Activated CD4-positive, alpha-beta T cell treated with anti-CD3 and anti-CD28 coated beads for 24 hours (primary cell): Measurements from ENCODE around the gene MBP.
A peak's percentile ranks its signal among the peaks of the same experiment; 100 is the strongest.
"Not testable (repeated sequence)": the region's sequence is repeated elsewhere in the genome, so short reads cannot be mapped to it uniquely, and the experiment has no call there.

Experiments used
- DNase-seq, 2 donors: peaks; one replicate each; pipeline ENCODE4 v3.0.0-alpha.2; 2020; ENCODE audit warnings: low read depth in 2 of 2

Gene MBP

GRCh38 chr18:77005651-77006195 is 126.9 kb downstream of the MBP start:
- no peak for DNase-seq

- DNase-seq: no peak
Measured at GRCh38 chr18:77004555-77005380, 127.8 kb downstream of the MBP start.

GRCh38 chr18:77003316-77003715 is 129.3 kb downstream of the MBP start:
- DNase-seq: no peak

- no peak for DNase-seq
Measured at GRCh38 chr18:77002496-77002895, 130.1 kb downstream of the MBP start.

GRCh38 chr18:77001979-77002378 is 130.6 kb downstream of the MBP start:
- no peak for DNase-seq

- no peak for DNase-seq
Measured at GRCh38 chr18:77001041-77001440, 131.5 kb downstream of the MBP start.

GRCh38 chr18:77000527-77000926 is 132.1 kb downstream of the MBP start:
- DNase-seq: peak; percentile 27 to 30

- DNase-seq: no peak
Measured at GRCh38 chr18:76999077-76999476, 133.5 kb downstream of the MBP start.

GRCh38 chr18:76997951-76998808 is 134.4 kb downstream of the MBP start:
- DNase-seq: no peak

- DNase-seq: no peak
Measured at GRCh38 chr18:76996429-76996828, 136.2 kb downstream of the MBP start.

- DNase-seq: no peak
Measured at GRCh38 chr18:76995896-76996295, 136.7 kb downstream of the MBP start.

- DNase-seq: no peak
Measured at GRCh38 chr18:76994086-76994654, 138.4 kb downstream of the MBP start.

GRCh38 chr18:76993573-76993972 is 139.0 kb downstream of the MBP start:
- no peak for DNase-seq

- no peak for DNase-seq
Measured at GRCh38 chr18:76993085-76993382, 139.5 kb downstream of the MBP start.

GRCh38 chr18:76992226-76993084 is 140.1 kb downstream of the MBP start:
- DNase-seq: no peak

GRCh38 chr18:76991021-76991688 is 141.4 kb downstream of the MBP start:
- DNase-seq: no peak

GRCh38 chr18:76990343-76991020 is 142.1 kb downstream of the MBP start:
- not testable (repeated sequence) for DNase-seq

- DNase-seq: no peak
Measured at GRCh38 chr18:76989647-76990190, 142.9 kb downstream of the MBP start.

GRCh38 chr18:76988827-76989646 is 143.5 kb downstream of the MBP start:
- no peak for DNase-seq
